HUES64 (cell line): ENCODE results near the gene PLIN5.

Experiments used
- H3K27ac ChIP-seq: 2 replicates; pipeline ENCODE4 v1.7.0; 2013; ENCODE audit warnings: low read depth, low read length, inconsistent platforms
- H3K27me3 ChIP-seq: 2 replicates; pipeline ENCODE4 v1.6.1; 2013; ENCODE audit warnings: mild to moderate bottlenecking, low read length; ENCODE audit not compliant: insufficient read depth
- H3K36me3 ChIP-seq: 2 replicates; pipeline ENCODE4 v1.6.1; 2013; ENCODE audit warnings: mild to moderate bottlenecking, low read length; ENCODE audit not compliant: insufficient read depth
- H3K4me1 ChIP-seq: 2 replicates; pipeline ENCODE4 v1.6.1; 2013; ENCODE audit warnings: mild to moderate bottlenecking, low read length, moderate library complexity; ENCODE audit not compliant: insufficient read depth
- H3K4me3 ChIP-seq: 2 replicates; pipeline ENCODE4 v1.5.1; 2013; ENCODE audit warnings: mild to moderate bottlenecking, low read length, moderate library complexity
- H3K9ac ChIP-seq: 2 replicates; pipeline ENCODE4 v1.6.1; 2013; ENCODE audit warnings: mild to moderate bottlenecking, low read depth, low read length
- H3K9me3 ChIP-seq: 2 replicates; pipeline ENCODE4 v1.6.1; 2013; ENCODE audit warnings: low read depth, low read length; ENCODE audit not compliant: insufficient read depth
- WGBS: fragments of 150-250, 120-280 bp; methylation state at CpG from one replicate; pipeline ENCODE4 v1.1.7; 2013; ENCODE audit warnings: missing lambda C conversion rate; 5-methylcytosine and 5-hydroxymethylcytosine counted together

Gene PLIN5

DNA sequence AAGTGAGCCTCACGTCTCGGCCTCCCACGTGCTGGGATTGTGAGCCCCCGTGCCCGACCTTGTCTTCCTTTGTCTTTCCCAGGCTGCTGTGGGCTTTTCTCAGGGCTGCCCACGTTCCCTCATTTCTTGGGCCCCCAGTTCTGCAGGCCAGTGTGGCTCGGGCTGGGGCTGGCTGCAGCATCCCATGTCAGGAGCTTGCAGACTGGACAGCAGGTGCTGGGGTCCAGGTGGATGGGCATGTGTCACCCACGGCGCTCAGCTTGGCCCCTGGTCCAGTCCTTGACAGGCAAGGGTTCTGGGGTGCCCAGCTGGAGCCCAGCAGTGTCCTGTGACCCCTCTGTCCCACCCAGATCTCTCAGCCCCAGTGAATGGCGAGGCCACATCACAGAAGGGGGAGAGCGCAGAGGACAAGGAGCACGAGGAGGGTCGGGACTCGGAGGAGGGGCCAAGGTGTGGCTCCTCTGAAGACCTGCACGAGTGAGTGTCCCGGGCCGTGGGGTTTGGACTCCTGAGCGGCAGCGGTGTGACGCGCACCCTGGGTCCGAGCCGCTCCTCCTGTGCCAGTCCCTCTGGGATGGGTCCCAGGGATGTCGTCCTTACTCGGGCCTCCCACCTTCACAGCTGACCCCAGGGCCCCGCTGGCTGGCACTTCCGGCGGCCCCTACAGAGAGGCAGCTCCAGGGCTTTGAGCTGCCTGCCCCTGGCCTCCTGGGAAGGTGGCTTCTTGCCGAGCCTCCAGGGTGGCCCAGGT, 34.0 kb downstream of the PLIN5 start:
- Histone ChIP-seq H3K4me3 (no peak overlapping the region), H3K36me3 (peaks cover 73% of the 10 kb centered on the region), H3K9ac (no peak overlapping the region), H3K27ac (no peak overlapping the region), H3K9me3 (no peaks in the 10 kb centered on the region), H3K27me3 (no peaks in the 10 kb centered on the region), H3K4me1 (no peaks in the 10 kb centered on the region)
- WGBS, result 95% methylated on average over 29 of the region's 29 CpGs

DNA sequence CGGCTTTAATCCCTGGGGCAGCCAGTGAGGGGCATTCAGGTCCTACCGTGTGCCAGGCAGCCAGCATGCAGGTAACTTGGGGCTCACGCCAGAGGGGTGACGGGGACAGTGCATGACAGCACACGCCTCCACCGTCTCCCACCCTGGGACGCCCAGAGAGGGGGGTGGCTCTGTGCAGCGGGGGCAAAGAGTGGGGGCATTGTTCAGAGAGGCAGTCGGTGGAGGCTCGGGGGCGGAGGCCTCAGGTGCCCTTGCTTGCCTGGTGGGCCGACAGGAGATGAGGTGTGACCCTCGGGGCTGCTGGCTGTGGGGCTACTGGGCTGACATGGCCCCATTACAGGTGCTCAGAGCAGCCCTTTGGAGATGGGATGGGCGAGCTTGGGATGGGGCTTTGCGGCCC, 35.2 kb downstream of the PLIN5 start:
- Histone ChIP-seq H3K9me3 (no peaks in the 10 kb centered on the region), H3K4me1 (no peaks in the 10 kb centered on the region), H3K9ac (no peak overlapping the region), H3K4me3 (no peak overlapping the region), H3K36me3 (peaks cover 75% of the 10 kb centered on the region), H3K27me3 (no peaks in the 10 kb centered on the region), H3K27ac (no peak overlapping the region)
- WGBS, result 93% methylated on average over 15 of the region's 15 CpGs

DNA sequence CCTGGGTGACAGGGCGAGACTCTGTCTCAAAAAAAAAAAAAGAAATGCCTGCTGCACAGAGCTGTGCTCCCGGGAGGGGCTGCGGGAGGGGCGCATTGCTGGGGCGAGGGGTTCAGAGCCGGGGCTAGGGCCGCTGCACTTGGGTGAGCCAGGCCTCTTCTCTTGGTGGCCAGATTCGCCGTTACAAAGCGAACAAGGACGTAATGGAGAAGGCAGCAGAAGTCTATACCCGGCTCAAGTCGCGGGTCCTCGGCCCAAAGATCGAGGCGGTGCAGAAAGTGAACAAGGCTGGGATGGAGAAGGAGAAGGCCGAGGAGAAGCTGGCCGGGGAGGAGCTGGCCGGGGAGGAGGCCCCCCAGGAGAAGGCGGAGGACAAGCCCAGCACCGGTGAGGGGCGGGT, 35.7 kb downstream of the PLIN5 start:
- Histone ChIP-seq H3K27ac (no peak overlapping the region), H3K9me3 (no peaks in the 10 kb centered on the region), H3K36me3 (peaks cover 77% of the 10 kb centered on the region), H3K4me1 (no peaks in the 10 kb centered on the region), H3K27me3 (no peaks in the 10 kb centered on the region), H3K4me3 (no peak overlapping the region), H3K9ac (no peak overlapping the region)
- WGBS, result 94% methylated on average over 23 of the region's 23 CpGs

DNA sequence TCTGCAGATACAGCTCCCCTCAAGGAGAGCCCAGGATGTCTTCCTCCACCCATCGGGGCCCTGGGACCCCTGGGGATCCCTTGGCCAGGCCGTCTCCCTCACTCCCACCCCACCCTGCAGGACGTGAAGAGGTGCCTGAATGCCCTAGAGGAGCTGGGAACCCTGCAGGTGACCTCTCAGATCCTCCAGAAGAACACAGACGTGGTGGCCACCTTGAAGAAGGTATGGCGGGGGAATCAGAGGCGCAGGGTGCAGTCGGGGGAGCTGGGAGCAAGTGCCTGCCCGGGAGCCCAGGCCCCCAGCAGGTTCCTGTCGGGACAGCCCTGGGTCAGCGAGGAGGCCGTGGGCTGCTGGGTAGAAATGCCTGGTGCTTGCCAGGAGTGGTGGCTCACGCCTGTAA, 36.3 kb downstream of the PLIN5 start:
- Histone ChIP-seq H3K9me3 (no peaks in the 10 kb centered on the region), H3K9ac (no peak overlapping the region), H3K4me1 (no peaks in the 10 kb centered on the region), H3K36me3 (peaks cover 79% of the 10 kb centered on the region), H3K4me3 (no peak overlapping the region), H3K27me3 (no peaks in the 10 kb centered on the region), H3K27ac (no peak overlapping the region)
- WGBS, result 92% methylated on average over 12 of the region's 12 CpGs

DNA sequence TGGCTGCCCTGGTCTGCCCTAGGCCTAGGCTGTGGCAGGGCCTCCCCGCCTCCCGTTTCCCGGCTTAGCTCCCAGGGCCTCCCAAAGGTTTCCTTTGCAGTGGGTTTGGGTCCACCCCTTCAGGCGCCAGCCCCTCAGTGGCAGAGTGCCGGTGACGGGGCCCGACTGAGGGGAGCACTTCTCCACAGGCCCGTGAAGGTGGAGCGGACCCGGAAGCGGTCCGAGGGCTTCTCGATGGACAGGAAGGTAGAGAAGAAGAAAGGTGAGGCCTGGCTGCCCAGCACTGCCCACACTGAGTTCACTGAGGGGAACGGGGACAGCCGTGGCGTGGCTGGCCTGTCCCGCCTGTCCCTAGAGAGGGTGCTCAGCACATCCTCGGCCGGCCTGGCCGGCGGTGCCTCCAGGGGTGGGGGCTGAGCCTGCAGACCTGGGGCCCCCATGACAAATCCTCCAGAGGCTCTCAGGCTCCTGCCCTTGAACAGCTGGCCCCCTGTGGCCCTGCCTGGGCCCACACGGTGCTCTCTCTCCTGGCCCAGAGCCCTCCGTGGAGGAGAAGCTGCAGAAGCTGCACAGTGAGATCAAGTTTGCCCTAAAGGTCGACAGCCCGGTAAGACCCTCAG, 37.1 kb downstream of the PLIN5 start:
- H3K9ac ChIP-seq, result no peak overlapping the region

DNA sequence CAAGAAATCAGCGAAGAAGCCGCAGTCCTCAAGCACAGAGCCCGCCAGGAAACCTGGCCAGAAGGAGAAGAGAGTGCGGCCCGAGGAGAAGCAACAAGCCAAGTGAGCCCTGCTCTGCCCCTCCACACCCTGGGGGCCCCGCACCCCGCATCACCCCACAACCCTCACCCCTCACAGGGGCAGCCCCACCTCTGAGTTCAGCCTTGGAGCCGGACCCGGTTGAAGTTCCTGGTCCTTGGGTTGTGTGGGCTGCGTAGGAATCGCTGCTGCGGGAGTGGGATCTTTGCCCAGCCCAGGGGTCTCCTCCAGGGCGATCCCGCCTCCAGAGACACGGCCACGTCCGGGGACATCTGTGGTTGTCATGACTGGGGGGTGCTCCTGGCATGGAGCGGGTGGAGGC, 38.7 kb downstream of the PLIN5 start:
- H3K9me3 ChIP-seq, result no peaks in the 10 kb centered on the region
- H3K27ac ChIP-seq, result no peak overlapping the region
- H3K36me3 ChIP-seq, result peaks cover 83% of the 10 kb centered on the region
- 91% methylated on average over 18 of the region's 18 CpGs for WGBS
- no peaks in the 10 kb centered on the region for H3K4me1 ChIP-seq
- no peak overlapping the region for H3K4me3 ChIP-seq
- H3K9ac ChIP-seq, result no peak overlapping the region
- no peaks in the 10 kb centered on the region for H3K27me3 ChIP-seq

More for the DNA sequence above, 37.1 kb downstream of the PLIN5 start:
- H3K4me3 ChIP-seq, result no peak overlapping the region
- H3K27me3 ChIP-seq, result no peaks in the 10 kb centered on the region
- WGBS, result 95% methylated on average over 25 of the region's 25 CpGs
- no peaks in the 10 kb centered on the region for H3K9me3 ChIP-seq
- H3K4me1 ChIP-seq, result no peaks in the 10 kb centered on the region
- H3K27ac ChIP-seq, result no peak overlapping the region
- H3K36me3 ChIP-seq, result peaks cover 83% of the 10 kb centered on the region

DNA sequence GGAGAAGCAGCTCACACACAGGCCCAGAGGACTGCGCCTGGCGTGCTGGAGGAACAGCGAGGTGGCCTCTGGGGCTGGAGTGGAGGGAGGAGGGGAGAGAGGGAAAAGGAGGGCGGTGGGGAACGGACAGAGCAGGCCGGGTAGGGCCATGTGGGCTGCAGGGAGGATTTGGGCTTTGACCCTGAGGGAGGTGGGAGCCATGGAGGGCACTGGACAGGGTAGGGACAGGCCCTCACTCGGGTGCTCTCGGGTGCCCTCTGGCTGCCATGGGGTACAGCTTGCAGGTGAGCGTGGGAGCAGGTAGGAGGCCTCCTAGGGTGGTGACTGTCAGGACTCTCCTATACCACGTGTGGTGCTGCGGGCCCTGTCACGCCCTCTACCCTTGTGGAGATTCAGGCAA, 39.6 kb downstream of the PLIN5 start:
- Histone ChIP-seq H3K4me1 (no peaks in the 10 kb centered on the region), H3K36me3 (peaks cover 83% of the 10 kb centered on the region), H3K9me3 (no peaks in the 10 kb centered on the region), H3K27ac (no peak overlapping the region), H3K9ac (no peak overlapping the region), H3K27me3 (no peaks in the 10 kb centered on the region), H3K4me3 (no peak overlapping the region)
- 92% methylated on average over 12 of the region's 12 CpGs for WGBS

DNA sequence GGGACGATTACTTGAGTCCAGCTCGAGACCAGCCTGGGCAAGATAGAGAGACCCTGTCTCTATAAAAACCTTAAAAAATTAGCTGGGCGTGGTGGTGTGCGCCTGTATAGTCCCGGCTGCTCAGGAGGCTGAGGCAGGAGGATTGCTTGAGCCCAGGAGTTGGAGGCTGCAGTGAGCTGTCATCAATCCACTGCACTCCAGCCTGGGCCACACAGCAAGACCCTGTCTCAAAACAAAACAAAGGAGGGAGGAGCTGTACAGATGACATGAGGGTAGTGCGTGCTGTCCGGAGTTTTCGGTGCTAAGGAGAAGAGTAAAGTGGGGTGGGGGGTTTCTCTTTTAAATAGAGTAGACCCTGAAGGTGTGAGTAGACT, 40.3 kb downstream of the PLIN5 start:
- peaks cover 85% of the 10 kb centered on the region for H3K36me3 ChIP-seq
- 96% methylated on average over 8 of the region's 8 CpGs for WGBS
- H3K4me1 ChIP-seq, result no peaks in the 10 kb centered on the region
- no peaks in the 10 kb centered on the region for H3K27me3 ChIP-seq
- no peaks in the 10 kb centered on the region for H3K9me3 ChIP-seq
- no peak overlapping the region for H3K4me3 ChIP-seq
- no peak overlapping the region for H3K9ac ChIP-seq
- H3K27ac ChIP-seq, result no peak overlapping the region

DNA sequence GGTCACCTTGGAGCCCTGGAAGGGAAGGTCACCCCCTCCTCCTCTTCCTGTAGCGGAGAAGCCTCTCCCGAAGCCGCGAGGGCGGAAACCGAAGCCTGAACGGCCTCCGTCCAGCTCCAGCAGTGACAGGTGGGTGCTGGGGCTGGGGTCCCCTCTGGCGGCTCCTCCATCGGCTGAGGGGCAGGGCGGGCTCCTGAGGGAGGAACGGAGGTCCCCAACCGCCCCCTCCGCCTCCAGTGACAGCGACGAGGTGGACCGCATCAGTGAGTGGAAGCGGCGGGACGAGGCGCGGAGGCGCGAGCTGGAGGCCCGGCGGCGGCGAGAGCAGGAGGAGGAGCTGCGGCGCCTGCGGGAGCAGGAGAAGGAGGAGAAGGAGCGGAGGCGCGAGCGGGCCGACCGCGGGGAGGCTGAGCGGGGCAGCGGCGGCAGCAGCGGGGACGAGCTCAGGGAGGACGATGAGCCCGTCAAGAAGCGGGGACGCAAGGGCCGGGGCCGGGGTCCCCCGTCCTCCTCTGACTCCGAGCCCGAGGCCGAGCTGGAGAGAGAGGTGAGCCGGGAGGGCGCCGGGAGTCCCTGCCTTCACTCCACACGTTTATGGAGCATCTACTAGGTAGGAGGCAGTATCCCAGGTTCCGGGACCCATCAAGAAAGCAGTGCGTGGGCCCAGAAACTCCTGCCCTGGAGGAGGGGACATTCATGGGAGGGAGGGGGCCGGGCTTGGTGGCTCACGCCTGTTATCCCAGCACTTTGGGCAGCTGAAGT, 40.9 kb downstream of the PLIN5 start:
- H3K36me3 ChIP-seq, result peaks cover 87% of the 10 kb centered on the region
- H3K27me3 ChIP-seq, result no peaks in the 10 kb centered on the region
- no peaks in the 10 kb centered on the region for H3K4me1 ChIP-seq
- H3K4me3 ChIP-seq, result no peak overlapping the region
- H3K9ac ChIP-seq, result no peak overlapping the region
- WGBS, result 96% methylated on average over 61 of the region's 61 CpGs
- no peaks in the 10 kb centered on the region for H3K9me3 ChIP-seq
- no peak overlapping the region for H3K27ac ChIP-seq

DNA sequence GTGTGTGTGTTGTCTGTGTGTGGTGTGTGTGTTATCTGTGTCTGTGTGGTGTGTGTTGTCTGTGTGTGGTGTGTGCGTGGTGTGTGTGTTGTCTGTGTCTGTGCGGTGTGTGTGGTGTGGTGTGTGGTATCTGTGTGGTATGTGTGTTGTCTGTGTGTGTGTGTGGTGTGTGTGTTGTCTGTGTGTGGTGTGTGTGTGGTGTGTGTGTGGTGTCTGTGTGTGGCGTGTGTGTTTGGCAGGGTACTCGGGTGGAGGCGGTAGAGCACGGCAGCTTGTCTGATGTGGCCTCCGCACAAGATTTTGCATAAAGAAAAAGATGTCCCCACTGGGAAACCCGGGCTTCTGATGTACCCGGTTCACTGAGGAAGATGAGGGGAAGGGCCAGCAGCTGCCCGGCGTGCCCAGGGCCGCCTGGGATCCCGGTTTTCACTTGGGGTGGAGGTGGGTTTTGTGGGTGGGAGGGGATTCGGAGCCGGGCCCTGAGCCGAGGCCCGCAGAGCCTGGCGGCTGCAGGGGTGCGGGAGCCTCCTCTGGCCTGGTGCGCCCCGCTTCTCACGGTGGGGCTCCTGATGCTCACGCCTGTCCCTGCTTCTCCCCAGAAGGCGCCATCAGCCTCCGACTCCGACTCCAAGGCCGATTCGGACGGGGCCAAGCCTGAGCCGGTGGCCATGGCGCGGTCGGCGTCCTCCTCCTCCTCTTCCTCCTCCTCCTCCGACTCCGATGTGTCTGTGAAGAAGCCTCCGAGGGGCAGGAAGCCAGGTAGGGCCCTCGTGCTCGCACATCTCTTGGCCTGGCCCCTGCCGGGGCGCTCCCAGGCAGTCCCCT, 41.7 kb downstream of the PLIN5 start:
- Histone ChIP-seq H3K27me3 (no peaks in the 10 kb centered on the region), H3K4me3 (no peak overlapping the region), H3K9ac (no peak overlapping the region), H3K36me3 (peaks cover 86% of the 10 kb centered on the region), H3K4me1 (no peaks in the 10 kb centered on the region), H3K9me3 (no peaks in the 10 kb centered on the region), H3K27ac (no peak overlapping the region)
- 95% methylated on average over 41 of the region's 41 CpGs for WGBS
